BJ (cell line): ENCODE data around the gene POLG2. TPM values are rescaled to one million over a fixed set of nuclear protein-coding genes. Genes with fewer than 3 reads are reported as not detected.

Source experiments
- CTCF ChIA-PET: fragments of 350-600 bp; formaldehyde crosslinking; extraction: SDS; loops from one replicate; lab custom pipeline; 2021; ENCODE audit warnings: antibody characterized with exemption, inconsistent platforms; lab: Yijun Ruan, JAX
- POLR2A ChIA-PET: fragments of 300-600 bp; sonication (Branson Sonifier 250); formaldehyde crosslinking; extraction: SDS; loops from one replicate; lab custom pipeline; 2021; ENCODE audit warnings: antibody characterized with exemption; lab: Charles Lee
- DNase-seq: peaks from one replicate; pipeline ENCODE4 v3.0.0-alpha.2; 2011; ENCODE audit warnings: low read depth
- H3K27me3 ChIP-seq: 2 replicates; pipeline ENCODE4 v1.6.0; 2011; ENCODE audit warnings: low read length; ENCODE audit not compliant: control insufficient read depth, insufficient read depth
- H3K36me3 ChIP-seq: 2 replicates; pipeline ENCODE4 v1.5.1; 2011; ENCODE audit warnings: low read length; ENCODE audit not compliant: control insufficient read depth, insufficient read depth
- H3K4me3 ChIP-seq: 2 replicates; pipeline ENCODE4 v1.5.1; 2011; ENCODE audit warnings: low read depth, mild to moderate bottlenecking, control low read depth, low read length
- CTCF ChIP-seq: IDR thresholded peaks from 2 replicates; pipeline ENCODE4 v1.5.1; 2011; ENCODE audit warnings: low read depth, mild to moderate bottlenecking, control low read depth, inconsistent platforms, low read length, moderate library complexity; ENCODE audit not compliant: insufficient read depth
- polyA minus RNA-seq: library from RNA; depleted of rRNA, polyadenylated mRNA; stranded (reverse); fragments of >200 nt; gene quantifications from 2 replicates; pipeline ENCODE4 v1.2.3, GENCODE V29; 2011; rRNA and poly(A)+ RNA removed
- polyA plus RNA-seq: library from polyadenylated mRNA; depleted of rRNA; stranded (reverse); fragments of >200 nt; gene quantifications from 2 replicates; pipeline ENCODE4 v1.2.3, GENCODE V29; 2011; rRNA removed

POLG2 gene
- polyA plus RNA-seq (4.5 and 5.7 TPM in 2 replicates), polyA minus RNA-seq (3.9 and 4.1 TPM in 2 replicates)

GRCh38 chr17:64496786-64497564, at the start of gene POLG2:
TSS of gene POLG2 (minus strand) at chr17:64497054. CDS start at chr17:64496968, 86 bp downstream.
- H3K36me3 ChIP-seq = peaks cover 22% of the 10 kb centered on the region
- CTCF ChIA-PET = interaction anchor here (0.8 to 11.2 kb wide), 9 partner anchors 8 to 152 kb away, joined by 3 to 220 read pairs (median 4); no protein-coding TSS in a partner anchor
- peak; percentile 63 for TF ChIP-seq CTCF

GRCh38 chr17:64544742-64545141, 47.9 kb upstream of the POLG2 start:
- no peak for TF ChIP-seq CTCF
- CTCF ChIA-PET = interaction anchor here (0.6 to 0.9 kb wide), 3 partner anchors 54 to 105 kb away, joined by 3 to 6 read pairs (median 5); no protein-coding TSS in a partner anchor
- H3K36me3 ChIP-seq = peaks cover 20% of the 10 kb centered on the region
- H3K4me3 ChIP-seq = no peak overlapping the region
- no peaks in the 10 kb centered on the region for H3K27me3 ChIP-seq
- POLR2A ChIA-PET = interaction anchor here (0.6 kb wide), 1 partner anchor 48 kb away, joined by 6 read pairs; no protein-coding TSS in a partner anchor
- DNase-seq = no peak

More at GRCh38 chr17:64496786-64497564, at the start of gene POLG2:
- Histone ChIP-seq H3K27me3 (no peaks in the 10 kb centered on the region), H3K4me3 (peak within 1 kb of the TSS; percentile 74)
- POLR2A ChIA-PET = interaction anchor here (0.6 to 1.4 kb wide), 4 partner anchors 8 to 139 kb away, joined by 3 to 6 read pairs (median 4); partner anchors contain the start of gene CEP95
- DNase-seq = peak; percentile 65

GRCh38 chr17:64540118-64540776, 43.4 kb upstream of the POLG2 start:
- no peak for TF ChIP-seq CTCF
- ChIA-PET POLR2A (no interaction called here), CTCF (interaction anchor here (0.6 to 1.3 kb wide), 3 partner anchors 59 to 120 kb away, joined by 3 to 4 read pairs (median 3); no protein-coding TSS in a partner anchor)
- Histone ChIP-seq H3K27me3 (no peaks in the 10 kb centered on the region), H3K4me3 (no peak overlapping the region), H3K36me3 (peaks cover 24% of the 10 kb centered on the region)
- no peak for DNase-seq

- Histone ChIP-seq H3K36me3 (peaks cover 27% of the 10 kb centered on the region), H3K27me3 (no peaks in the 10 kb centered on the region), H3K4me3 (no peak overlapping the region)
- TF ChIP-seq CTCF = no peak
- CTCF ChIA-PET = interaction anchor here (1.1 kb wide), 1 partner anchor 220 kb away, joined by 3 read pairs; no protein-coding TSS in a partner anchor
- no peak for DNase-seq
- POLR2A ChIA-PET = no interaction called here
Observed at GRCh38 chr17:64538508-64539130, 41.8 kb upstream of the POLG2 start.
